Spleen (tissue), 11 donors: ENCODE measurements around the gene KCTD1. TPM values are rescaled to one million over a fixed set of nuclear protein-coding genes. Genes with fewer than 3 reads are reported as not detected.

Experiments used
- DNase-seq: peaks from one replicate; pipeline ENCODE4 v3.0.0-alpha.2; 2020
- H3K27ac ChIP-seq, 8 donors: fragments of 200-600 bp; sonication (generic) in 7 of 8; 1 replicate in 4 of 8; 2 replicates in 4 of 8; pipeline versions ENCODE4 v1.5.0 to v1.8.0; 2016 to 2021; ENCODE audit warnings: inconsistent platforms in 4 of 8, mild to moderate bottlenecking in 4 of 8, moderate library complexity in 1 of 8
- H3K27me3 ChIP-seq, 7 donors: fragments of 200-600 bp; sonication (generic) in 6 of 7; replicated peaks in 1 of 7; 1 replicate in 4 of 7; 2 replicates in 3 of 7; pipeline versions ENCODE4 v1.5.0 to v1.8.0; 2016 to 2021; ENCODE audit warnings: inconsistent platforms in 3 of 7, mild to moderate bottlenecking in 1 of 7
- H3K36me3 ChIP-seq, 6 donors: fragments of 200-600 bp; sonication (generic) in 5 of 6; 1 replicate in 4 of 6; 2 replicates in 2 of 6; pipeline versions ENCODE4 v1.5.0 to v1.8.0; 2016 to 2021; ENCODE audit warnings: inconsistent platforms in 2 of 6
- H3K4me1 ChIP-seq, 6 donors: fragments of 200-600 bp; sonication (generic) in 5 of 6; 1 replicate in 3 of 6; 2 replicates in 3 of 6; pipeline versions ENCODE4 v1.5.0 to v1.8.0; 2016 to 2021; ENCODE audit warnings: inconsistent platforms in 3 of 6
- H3K4me3 ChIP-seq, 8 donors: fragments of 200-600 bp; sonication (generic) in 7 of 8; 1 replicate in 4 of 8; 2 replicates in 4 of 8; pipeline versions ENCODE4 v1.5.0 to v1.8.0; 2016 to 2021; ENCODE audit warnings: inconsistent platforms in 4 of 8, mild to moderate bottlenecking in 4 of 8, moderate library complexity in 2 of 8
- H3K9me3 ChIP-seq, 8 donors: fragments of 200-600 bp; sonication (generic) in 7 of 8; 1 replicate in 4 of 8; 2 replicates in 4 of 8; pipeline versions ENCODE4 v1.5.0 to v1.8.0; 2016 to 2021; ENCODE audit warnings: inconsistent platforms in 4 of 8
- POLR2A ChIP-seq, 3 donors: fragments of 450-650 bp; IDR thresholded peaks; one replicate each; pipeline ENCODE4 v1.5.1; 2017; ENCODE audit warnings: antibody characterized with exemption in 3 of 3, mild to moderate bottlenecking in 1 of 3
- POLR2AphosphoS5 ChIP-seq, 3 donors: sonication (generic); formaldehyde crosslinking; IDR thresholded peaks; one replicate each; pipeline ENCODE4 v1.5.1; 2017; ENCODE audit warnings: antibody characterized with exemption in 3 of 3
- WGBS, 5 donors: extraction: QIAGEN DNeasy Blood & Tissue Kit in 3 of 5; methylation state at CpG; one replicate each; pipeline versions ENCODE4 v1.1.5 to v1.1.7; 2013 to 2018; 5-methylcytosine and 5-hydroxymethylcytosine counted together
- intact Hi-C: fragments of 100-400 bp; cut with DNase I; formaldehyde crosslinking; loops from one replicate; pipeline ENCODE4 v1.15.0; 2023; ENCODE audit warnings: low total_unique reads
- polyA plus RNA-seq, 3 donors: library from polyadenylated mRNA; stranded (reverse); fragments of 200-250 nt; gene quantifications; one replicate each; pipeline ENCODE4 v1.2.1, GENCODE V29; 2013
- total RNA-seq, 7 donors: library from RNA; depleted of rRNA in 3 of 7; stranded (reverse); fragments of >200 nt in 3 of 7; fragmentation: NEBNext Ultra II Directional in 4 of 7; extraction: Animal tissue kit (Norgen Biotek cat#: 25700) in 4 of 7; gene quantifications; one replicate each; pipeline versions ENCODE4 v1.1.0 to v1.2.1, GENCODE V29; 2016 to 2021
- TF ChIP-seq, protein P1 (sequence below), 11 experiments: fragments of 200-600 bp in 7 of 11; fragments of 450-650 bp in 4 of 11; sonication (generic) in 4 of 11; IDR thresholded peaks in 8 of 11; conservative IDR thresholded peaks in 3 of 11; 1 replicate in 7 of 11; 2 replicates in 4 of 11; pipeline versions ENCODE4 v1.4.0 to v1.8.0; 2016 to 2021; ENCODE audit warnings: antibody characterized with exemption in 11 of 11, inconsistent platforms in 4 of 11, mild to moderate bottlenecking in 1 of 11
- donor health status: healthy with polysubstance abuse.
- donor health status: DM: no; HTN: no; CAD: no; lungs with moderate emphysema.
- donor health status: DM: no; HTN: no; CAD: no.
- donor health status: Bipolar disorder and iron deficiency.
- donor health status: healthy.
- donor health status: DM: no; HTN: no; CAD: no.
- donor health status: DM: yes; HTN: yes; CAD: no.

Gene KCTD1
- total and polyA plus RNA-seq, 10 donors, result 1.6 to 11.8 (median 6.6) TPM

DNA sequence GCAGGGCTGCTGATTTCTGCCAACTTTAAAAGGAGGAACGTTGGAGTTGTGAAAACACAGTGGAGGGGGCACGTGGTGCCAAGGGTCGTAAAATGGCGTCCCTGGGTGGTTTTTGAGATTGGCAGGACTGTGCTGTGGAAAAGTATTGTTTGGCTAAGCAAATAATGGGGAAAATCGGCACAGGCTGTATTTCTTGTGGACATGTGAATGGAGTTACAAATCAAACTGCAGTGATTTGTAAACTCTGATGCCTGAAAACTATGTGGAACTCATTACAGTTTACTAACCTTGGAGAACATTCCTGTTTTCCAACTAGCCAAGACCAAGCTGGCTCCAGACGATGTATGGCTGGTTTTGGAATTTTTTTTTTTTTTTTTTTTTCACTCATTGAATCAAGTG lies 68.7 kb downstream of the KCTD1 start:
- TF ChIP-seq POLR2A (IDR thresholded peaks at IDR 0.05) (no peak), POLR2AphosphoS5 (IDR thresholded peaks at IDR 0.05) (no peak)
- TF ChIP-seq, protein P1, sequence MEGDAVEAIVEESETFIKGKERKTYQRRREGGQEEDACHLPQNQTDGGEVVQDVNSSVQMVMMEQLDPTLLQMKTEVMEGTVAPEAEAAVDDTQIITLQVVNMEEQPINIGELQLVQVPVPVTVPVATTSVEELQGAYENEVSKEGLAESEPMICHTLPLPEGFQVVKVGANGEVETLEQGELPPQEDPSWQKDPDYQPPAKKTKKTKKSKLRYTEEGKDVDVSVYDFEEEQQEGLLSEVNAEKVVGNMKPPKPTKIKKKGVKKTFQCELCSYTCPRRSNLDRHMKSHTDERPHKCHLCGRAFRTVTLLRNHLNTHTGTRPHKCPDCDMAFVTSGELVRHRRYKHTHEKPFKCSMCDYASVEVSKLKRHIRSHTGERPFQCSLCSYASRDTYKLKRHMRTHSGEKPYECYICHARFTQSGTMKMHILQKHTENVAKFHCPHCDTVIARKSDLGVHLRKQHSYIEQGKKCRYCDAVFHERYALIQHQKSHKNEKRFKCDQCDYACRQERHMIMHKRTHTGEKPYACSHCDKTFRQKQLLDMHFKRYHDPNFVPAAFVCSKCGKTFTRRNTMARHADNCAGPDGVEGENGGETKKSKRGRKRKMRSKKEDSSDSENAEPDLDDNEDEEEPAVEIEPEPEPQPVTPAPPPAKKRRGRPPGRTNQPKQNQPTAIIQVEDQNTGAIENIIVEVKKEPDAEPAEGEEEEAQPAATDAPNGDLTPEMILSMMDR (IDR thresholded peaks at IDR 0.05 in 8 of 11, conservative IDR thresholded peaks at IDR 0.05 in 3 of 11), result no peak
- Histone ChIP-seq H3K9me3 (no peaks in the 10 kb centered on the region), H3K36me3 (peaks cover 0 to 7% (median 0%) of the 10 kb centered on the region in 6 donors), H3K4me3 (no peak overlapping the region), H3K27ac (no peak overlapping the region), H3K27me3 (no peaks in the 10 kb centered on the region), H3K4me1 (no peaks in the 10 kb centered on the region)
- intact Hi-C loops, result no loop called here
- DNase-seq, result no peak
- WGBS, 5 donors, result 76 to 83% (median 78%) methylated on average over 6 of the region's 6 CpGs

DNA sequence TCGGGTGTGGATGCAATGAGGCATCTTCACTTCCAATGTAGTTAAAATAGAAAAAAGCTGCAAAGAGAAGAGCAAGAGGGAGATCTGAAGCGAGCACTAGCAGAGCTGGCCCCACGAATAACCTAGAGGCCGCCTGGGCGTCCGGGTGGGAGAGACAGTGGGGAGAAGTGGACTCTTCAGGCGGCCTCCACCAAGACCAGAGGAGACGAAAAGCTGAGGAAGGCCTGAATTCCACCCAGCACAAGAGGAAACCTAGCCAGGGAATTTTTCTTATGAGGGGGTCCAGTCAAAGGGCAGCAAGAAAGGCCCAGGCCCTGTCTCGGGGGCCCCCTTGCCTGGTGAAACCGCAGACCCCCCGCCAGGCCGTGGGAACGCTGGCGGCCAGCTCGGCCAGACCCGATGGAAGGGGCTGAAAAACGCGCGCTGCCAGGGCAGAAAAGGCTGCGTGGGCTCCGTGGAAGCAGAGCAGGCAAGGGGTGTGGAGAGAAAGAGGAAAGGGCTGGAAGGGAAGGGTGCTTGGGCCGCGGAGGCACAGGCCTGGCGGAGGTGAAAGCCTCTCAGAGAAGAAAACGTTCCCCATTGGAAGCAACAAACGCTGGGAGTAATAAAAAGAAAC lies 69.2 kb downstream of the KCTD1 start:
- DNase-seq, result no peak
- Histone ChIP-seq H3K27ac (no peak overlapping the region), H3K4me3 (no peak overlapping the region), H3K4me1 (no peaks in the 10 kb centered on the region), H3K9me3 (no peaks in the 10 kb centered on the region), H3K36me3 (peaks cover 0 to 7% (median 0%) of the 10 kb centered on the region in 6 donors), H3K27me3 (no peaks in the 10 kb centered on the region)
- TF ChIP-seq, protein P1 (IDR thresholded peaks at IDR 0.05 in 8 of 11, conservative IDR thresholded peaks at IDR 0.05 in 3 of 11), result no peak
- TF ChIP-seq POLR2AphosphoS5 (IDR thresholded peaks at IDR 0.05), result no peak
- intact Hi-C loops, result no loop called here
- WGBS, 5 donors, result 82 to 90% (median 88%) methylated on average over 26 of the region's 26 CpGs

DNA sequence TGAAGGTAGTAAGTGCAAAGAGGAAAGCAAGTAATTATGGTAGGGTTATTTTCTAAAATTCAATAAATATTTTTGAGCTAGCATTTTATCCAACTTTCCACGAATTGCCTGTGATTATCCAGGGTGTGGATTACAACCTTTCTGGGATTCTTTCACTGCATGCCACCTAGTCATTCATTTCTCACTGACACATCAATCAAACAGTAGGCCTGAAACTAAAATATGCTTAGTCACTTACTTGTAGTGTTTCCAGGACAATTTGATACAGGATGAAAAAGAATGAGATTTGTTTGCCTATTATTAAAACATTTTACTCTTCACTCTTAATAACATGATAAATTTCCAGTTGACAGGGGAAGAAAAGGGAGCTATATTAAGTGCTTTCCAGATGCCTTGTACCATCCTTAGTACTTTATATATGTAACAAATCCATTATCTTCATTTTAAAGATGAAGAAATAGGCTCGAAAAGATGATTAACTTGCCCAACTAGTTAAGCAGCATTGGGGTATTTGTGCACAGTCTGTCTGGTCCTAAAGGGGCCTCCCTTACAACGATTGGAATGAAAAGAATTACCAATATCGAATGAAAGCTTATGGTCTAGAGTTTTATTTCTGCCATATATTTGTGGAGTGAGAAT lies 70.4 kb downstream of the KCTD1 start:
- H3K27me3 ChIP-seq, result no peaks in the 10 kb centered on the region
- H3K4me1 ChIP-seq, result no peaks in the 10 kb centered on the region
- TF ChIP-seq POLR2AphosphoS5 (IDR thresholded peaks at IDR 0.05) (no peak), POLR2A (IDR thresholded peaks at IDR 0.05) (no peak)
- TF ChIP-seq, protein P1 (IDR thresholded peaks at IDR 0.05 in 8 of 11, conservative IDR thresholded peaks at IDR 0.05 in 3 of 11), result no peak

DNA sequence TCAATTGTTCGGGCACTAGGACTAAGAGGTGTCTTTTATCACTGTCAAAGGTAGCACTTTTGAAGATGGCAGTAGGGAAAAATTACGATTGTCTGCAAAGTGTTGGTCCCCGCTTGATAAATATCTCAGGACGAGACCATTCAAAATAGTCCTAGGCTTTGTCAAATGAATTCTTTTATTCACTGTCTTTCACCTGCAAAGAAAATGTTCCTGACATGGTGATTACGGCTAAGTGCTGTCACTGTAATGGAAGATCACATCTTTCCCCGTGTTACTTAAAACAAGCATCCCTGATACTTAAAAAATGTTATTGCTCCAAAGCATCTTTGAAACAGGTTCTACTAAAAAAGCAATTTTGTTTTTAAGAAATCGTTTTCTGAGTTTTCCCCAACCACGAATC lies 71.7 kb downstream of the KCTD1 start:
- TF ChIP-seq, protein P1 (IDR thresholded peaks at IDR 0.05 in 8 of 11, conservative IDR thresholded peaks at IDR 0.05 in 3 of 11), result no peak
- no peak for TF ChIP-seq POLR2A (IDR thresholded peaks at IDR 0.05)
- no peak for TF ChIP-seq POLR2AphosphoS5 (IDR thresholded peaks at IDR 0.05)
- no peak for DNase-seq
- Histone ChIP-seq H3K4me3 (no peak overlapping the region), H3K9me3 (no peaks in the 10 kb centered on the region), H3K4me1 (no peaks in the 10 kb centered on the region), H3K36me3 (peaks cover 0 to 7% (median 0%) of the 10 kb centered on the region in 6 donors), H3K27ac (no peak overlapping the region), H3K27me3 (no peaks in the 10 kb centered on the region)
- 92 to 95% (median 94%) methylated on average over 8 of the region's 8 CpGs for WGBS, 5 donors
- intact Hi-C loops, result no loop called here

More for the DNA sequence above, 70.4 kb downstream of the KCTD1 start:
- Histone ChIP-seq H3K27ac (no peak overlapping the region), H3K4me3 (no peak overlapping the region), H3K36me3 (peaks cover 0 to 7% (median 0%) of the 10 kb centered on the region in 6 donors), H3K9me3 (no peaks in the 10 kb centered on the region)
- WGBS, 5 donors, result 80 to 90% (median 84%) methylated on average over 4 of the region's 4 CpGs
- intact Hi-C loops, result no loop called here
- no peak for DNase-seq
